GM18873 (cell line): ENCODE data around the gene PRODH.
"Not testable (repeated sequence)": the region's sequence is repeated elsewhere in the genome, so short reads cannot be mapped to it uniquely, and the experiment has no call there.

ENCODE experiments used
- ATAC-seq: cut with Tn5 transposase; IDR thresholded peaks from one replicate; pipeline ENCODE4 v1.9.1; 2021; ENCODE audit warnings: mild to moderate bottlenecking, moderate library complexity, moderate number of reproducible peaks; ENCODE audit not compliant: unreplicated experiment, low FRiP score

Gene PRODH

GRCh38 chr22:18968011-18968749 lies 32.1 kb upstream of the PRODH start:
- ATAC-seq = no peak

GRCh38 chr22:18967391-18968010 lies 31.4 kb upstream of the PRODH start:
- ATAC-seq = not testable (repeated sequence)

GRCh38 chr22:18966748-18967147 lies 30.7 kb upstream of the PRODH start:
- no peak for ATAC-seq

GRCh38 chr22:18965526-18966421 lies 29.7 kb upstream of the PRODH start:
- no peak for ATAC-seq

- not testable (repeated sequence) for ATAC-seq
Measured at GRCh38 chr22:18964501-18965265, 28.6 kb upstream of the PRODH start.

- ATAC-seq = not testable (repeated sequence)
Measured at GRCh38 chr22:18964051-18964450, 28.0 kb upstream of the PRODH start.

GRCh38 chr22:18962308-18962635 lies 26.2 kb upstream of the PRODH start:
- no peak for ATAC-seq

GRCh38 chr22:18961632-18962307 lies 25.7 kb upstream of the PRODH start:
- not testable (repeated sequence) for ATAC-seq

GRCh38 chr22:18961201-18961600 lies 25.1 kb upstream of the PRODH start:
- not testable (repeated sequence) for ATAC-seq

GRCh38 chr22:18960166-18960820 lies 24.2 kb upstream of the PRODH start:
- ATAC-seq = not testable (repeated sequence)

GRCh38 chr22:18959741-18960140 lies 23.6 kb upstream of the PRODH start:
- not testable (repeated sequence) for ATAC-seq

GRCh38 chr22:18959266-18959665 lies 23.2 kb upstream of the PRODH start:
- ATAC-seq = not testable (repeated sequence)

GRCh38 chr22:18958738-18959137 lies 22.6 kb upstream of the PRODH start:
- ATAC-seq = not testable (repeated sequence)

- ATAC-seq = not testable (repeated sequence)
Measured at GRCh38 chr22:18958321-18958705, 22.2 kb upstream of the PRODH start.

GRCh38 chr22:18957621-18958320 lies 21.7 kb upstream of the PRODH start:
- not testable (repeated sequence) for ATAC-seq

GRCh38 chr22:18956956-18957355 lies 20.9 kb upstream of the PRODH start:
- not testable (repeated sequence) for ATAC-seq

GRCh38 chr22:18956121-18956895 lies 20.2 kb upstream of the PRODH start:
- ATAC-seq = not testable (repeated sequence)

- no peak for ATAC-seq
Measured at GRCh38 chr22:18955696-18956095, 19.6 kb upstream of the PRODH start.
